Activated CD4-positive, alpha-beta T cell treated with anti-CD3 and anti-CD28 coated beads for 24 hours (primary cell): Measurements from ENCODE around the gene IGSF8.

Source experiments
- DNase-seq, 2 donors: peaks; one replicate each; pipeline ENCODE4 v3.0.0-alpha.2; 2020; ENCODE audit warnings: low read depth in 2 of 2

IGSF8 gene

DNA sequence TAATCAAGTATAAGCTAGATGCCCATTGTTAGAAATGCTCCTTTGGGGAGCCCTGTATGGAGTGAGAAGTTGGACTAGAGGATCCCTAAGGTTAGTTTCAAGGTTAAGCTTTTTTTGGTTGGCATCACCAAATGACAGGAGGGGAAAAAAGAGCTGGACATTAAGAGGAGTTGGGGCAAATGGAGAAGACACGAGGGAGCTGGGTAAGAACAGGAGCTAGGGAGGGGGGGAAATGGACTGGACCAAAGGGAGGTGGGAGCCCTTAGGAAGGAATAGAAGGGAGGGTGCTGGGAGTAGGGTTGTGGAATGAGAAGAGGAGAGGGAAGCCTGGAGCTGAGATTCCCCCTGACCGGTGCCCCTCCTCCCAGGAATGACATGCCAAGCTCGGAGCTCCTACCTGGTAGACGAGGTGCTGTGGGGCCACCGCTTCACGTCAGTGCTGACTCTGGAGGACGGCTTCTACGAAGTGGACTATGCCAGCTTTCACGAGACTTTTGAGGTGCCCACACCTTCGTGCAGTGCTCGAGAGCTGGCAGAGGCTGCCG is 11.2 kb downstream of the IGSF8 start:
- DNase-seq: no peak

DNA sequence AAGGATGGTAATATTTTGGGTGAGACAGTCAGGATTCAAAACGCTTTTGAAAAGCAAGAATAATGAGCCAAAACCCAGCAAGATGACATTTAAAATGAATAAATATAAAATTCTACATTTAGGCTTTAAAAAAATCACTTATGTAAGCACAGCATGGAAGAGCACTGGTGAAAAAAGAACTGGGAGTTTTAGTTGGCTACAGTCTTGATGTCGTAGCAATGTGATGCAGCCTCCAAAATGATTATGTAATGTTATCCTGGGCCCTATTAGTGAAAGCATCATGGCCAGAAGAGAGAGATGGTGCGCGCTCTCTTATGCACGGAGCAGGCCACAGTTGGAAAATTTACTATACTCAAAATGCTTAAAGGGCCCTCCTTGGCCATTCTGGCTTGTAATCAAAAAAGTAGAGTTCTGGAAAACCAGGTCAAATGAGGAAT is 11.9 kb downstream of the IGSF8 start:
- DNase-seq: no peak

DNA sequence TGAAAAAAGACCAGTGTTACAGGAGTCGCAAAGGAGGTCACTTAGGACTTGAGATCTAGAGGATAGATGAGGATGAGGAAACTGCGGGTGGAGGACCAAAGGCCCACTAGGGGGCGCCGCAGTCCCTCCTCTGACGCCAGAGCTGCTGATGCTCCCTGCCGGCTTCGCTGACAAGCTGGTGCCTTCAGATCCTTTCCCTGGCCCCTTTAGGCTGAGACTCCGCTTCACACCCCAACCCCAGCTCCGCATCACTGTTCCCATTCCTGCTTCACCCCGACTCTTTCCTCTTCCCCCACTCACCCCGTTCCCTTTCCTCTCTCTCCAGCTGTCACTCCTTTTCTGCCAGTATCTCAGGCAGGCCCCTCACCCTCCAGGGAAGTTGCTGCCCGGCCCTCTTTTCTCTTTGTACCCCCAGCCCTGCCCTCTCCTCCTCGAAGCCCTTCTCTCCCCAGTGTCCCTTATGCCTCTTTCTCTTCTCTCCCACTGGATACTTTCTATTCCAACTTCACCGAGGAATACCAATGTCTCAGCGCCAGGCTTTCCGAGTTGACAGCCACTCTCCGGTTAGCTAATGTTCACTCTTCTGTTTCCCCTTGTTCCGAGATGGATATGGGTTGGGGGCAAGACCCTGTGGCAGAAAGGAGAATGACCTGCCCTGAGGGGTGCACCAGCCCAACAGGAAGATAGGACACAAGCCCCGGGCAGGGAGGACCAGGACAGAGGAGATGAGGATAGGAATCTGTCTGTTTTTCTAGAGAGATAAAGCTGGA is 12.5 kb downstream of the IGSF8 start:
- DNase-seq: peak; percentile 64 to 76

DNA sequence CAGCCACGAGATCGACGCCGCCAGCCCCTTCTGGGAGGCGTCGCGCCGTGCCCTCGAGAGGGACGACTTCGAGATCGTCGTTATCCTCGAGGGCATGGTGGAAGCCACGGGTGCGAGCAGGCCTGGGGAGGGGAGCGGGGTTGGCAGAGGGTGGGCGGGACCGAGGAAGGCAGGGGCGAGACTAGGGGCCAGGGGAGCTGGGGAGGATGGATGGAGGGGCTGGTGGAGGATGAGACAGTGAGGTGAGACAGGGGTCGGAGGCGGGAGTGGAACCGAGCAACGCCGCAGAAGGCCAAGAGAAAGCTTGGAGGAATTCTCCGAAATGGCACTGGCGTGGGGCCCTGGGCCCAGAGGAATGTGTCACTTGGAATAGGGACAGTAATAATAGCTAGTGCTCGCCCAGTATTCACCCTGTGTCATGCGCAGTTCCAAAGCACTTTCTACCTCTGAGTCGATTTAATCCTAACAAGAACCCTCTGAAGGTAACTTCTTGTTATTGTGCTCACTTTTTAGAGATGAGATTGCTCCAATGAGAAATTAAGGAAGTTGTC is 13.6 kb downstream of the IGSF8 start:
- no peak for DNase-seq

DNA sequence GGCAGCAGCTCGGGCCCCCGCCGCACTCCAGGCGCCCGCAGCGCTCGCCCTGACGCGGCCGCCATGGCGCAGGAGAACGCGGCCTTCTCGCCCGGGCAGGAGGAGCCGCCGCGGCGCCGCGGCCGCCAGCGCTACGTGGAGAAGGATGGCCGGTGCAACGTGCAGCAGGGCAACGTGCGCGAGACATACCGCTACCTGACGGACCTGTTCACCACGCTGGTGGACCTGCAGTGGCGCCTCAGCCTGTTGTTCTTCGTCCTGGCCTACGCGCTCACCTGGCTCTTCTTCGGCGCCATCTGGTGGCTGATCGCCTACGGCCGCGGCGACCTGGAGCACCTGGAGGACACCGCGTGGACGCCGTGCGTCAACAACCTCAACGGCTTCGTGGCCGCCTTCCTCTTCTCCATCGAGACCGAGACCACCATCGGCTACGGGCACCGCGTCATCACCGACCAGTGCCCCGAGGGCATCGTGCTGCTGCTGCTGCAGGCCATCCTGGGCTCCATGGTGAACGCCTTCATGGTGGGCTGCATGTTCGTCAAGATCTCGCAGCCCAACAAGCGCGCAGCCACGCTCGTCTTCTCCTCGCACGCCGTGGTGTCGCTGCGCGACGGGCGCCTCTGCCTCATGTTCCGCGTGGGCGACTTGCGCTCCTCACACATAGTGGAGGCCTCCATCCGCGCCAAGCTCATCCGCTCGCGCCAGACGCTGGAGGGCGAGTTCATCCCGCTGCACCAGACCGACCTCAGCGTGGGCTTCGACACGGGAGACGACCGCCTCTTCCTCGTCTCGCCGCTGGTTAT is 14.2 kb downstream of the IGSF8 start:
- peak; percentile 65 to 68 for DNase-seq

DNA sequence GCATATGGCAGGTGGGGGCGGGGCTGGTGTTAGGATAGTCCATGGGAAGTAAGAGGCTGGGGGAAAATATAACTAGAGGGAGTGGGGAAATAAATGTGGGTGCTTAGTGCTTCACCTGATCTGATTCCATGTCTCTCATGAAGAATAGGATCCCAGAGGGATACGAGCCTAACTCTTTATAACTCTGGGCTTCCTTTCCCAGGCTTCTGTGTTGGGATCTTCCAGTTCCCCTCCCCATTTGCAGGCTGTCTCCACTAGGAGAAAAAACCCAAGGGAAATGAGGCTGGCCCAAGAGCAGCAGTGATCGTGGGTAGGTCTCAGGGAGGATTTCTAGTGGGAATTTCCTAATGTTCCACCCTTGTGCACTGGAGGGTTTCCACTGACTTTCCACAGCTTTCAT is 15.5 kb downstream of the IGSF8 start:
- DNase-seq: no peak

DNA sequence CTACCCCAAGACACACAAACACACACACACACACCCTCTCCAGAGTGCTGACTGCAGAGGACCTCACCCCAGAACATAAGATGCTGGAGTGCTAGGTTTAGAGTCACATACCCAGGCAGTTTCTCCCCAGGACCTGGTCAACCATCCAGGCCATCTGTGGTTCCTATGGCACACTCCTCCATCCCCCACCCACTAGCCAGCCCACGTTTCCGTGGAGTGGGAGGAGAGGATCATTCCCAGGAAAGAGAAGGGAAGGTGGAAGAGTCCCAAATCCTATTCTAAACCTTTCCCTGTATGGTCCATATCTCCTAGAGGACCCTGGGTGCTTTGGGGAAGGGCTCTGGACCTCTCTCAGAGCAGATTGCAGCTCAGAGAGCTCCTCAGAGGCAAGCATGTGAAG is 15.9 kb downstream of the IGSF8 start:
- DNase-seq: no peak

DNA sequence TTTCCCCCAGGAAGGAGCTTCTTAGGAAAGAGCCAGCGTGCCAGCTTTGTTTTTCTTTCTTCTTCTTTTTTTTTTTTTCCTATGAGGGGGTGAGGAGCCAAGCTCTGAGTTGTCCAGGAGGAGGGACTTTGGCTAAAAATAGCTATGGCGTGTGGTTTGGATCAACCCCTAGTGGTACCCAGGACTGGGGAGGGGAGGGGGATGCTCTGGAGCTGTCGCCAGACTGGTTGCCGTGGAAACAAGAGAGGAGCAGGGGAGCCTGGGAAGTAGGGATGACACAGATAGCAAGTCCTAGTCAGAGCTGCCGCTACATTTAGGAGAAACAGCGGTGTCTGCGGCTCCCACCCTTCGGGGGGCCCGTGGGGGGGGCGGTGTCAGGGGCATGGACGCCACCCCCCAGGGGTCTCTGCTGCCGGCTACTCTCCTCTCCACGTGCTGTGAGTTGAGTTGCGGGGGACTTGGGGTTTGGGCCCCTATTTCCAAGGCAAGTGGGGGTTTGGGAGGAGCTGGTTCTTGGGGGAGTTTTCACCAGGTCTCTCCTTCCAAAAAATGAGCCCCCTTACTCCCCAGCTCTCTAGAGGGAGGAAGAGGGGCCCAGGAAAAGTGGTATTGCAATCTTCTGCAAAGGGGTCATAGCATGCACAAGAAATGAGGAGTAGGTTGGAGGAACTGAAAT is 17.0 kb downstream of the IGSF8 start, which contains the start of gene KCNJ9:
KCNJ9 (plus strand) TSS at position 278 of the 676 bp plus-strand sequence. CDS start 2,493 bp downstream, outside the sequence.
- DNase-seq: no peak

DNA sequence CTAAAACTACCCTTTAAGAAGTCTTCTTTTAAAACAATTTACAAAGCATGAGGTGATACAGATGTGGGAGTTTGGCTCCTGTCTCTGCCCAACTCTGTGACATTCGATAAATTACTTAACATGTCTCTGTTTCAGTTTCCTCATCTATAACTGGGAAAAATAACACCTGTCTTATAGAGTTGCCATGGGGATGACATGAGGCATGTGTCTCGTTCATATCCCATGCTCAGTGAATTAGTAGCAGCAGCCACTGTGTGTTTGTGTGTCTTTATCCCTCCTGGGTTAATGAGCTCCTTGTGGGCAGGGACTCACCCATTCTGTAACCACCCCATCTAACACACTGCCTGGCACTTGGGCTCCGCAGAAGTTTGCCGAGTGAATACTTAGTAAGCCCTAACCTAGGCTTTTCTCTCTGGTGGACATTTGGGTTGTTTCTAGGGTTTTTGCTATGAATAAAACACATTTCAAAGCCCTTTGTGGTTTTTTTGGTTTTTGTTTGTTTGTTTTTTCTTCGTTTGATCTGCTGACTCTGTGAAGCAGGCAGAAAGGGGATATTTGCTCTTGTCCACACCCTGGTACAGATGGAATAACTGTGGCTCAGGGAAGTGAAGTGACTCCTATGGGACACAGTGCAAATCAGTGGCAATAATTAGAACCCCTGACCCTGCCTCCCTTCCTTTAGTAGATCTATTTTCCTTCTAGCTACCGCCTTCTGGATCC is 17.9 kb downstream of the IGSF8 start:
- no peak for DNase-seq

DNA sequence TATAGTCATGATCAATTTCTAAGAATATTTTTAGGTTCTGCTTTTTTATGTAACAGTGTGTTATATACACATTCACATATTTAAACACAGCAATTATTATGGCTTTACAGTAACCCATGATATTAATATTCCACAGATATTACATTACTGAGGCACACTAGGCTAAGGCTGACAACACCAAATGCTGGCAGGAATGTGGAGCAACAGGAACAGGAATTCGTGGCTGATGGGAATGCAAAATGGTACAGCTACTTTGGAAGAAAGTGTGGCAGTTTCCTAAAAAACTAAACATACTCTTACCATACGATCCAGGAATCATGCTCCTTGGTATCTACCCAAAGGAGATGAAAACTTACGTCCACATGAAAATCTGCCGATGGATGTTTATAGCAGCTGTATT is 19.0 kb downstream of the IGSF8 start:
- no peak for DNase-seq

DNA sequence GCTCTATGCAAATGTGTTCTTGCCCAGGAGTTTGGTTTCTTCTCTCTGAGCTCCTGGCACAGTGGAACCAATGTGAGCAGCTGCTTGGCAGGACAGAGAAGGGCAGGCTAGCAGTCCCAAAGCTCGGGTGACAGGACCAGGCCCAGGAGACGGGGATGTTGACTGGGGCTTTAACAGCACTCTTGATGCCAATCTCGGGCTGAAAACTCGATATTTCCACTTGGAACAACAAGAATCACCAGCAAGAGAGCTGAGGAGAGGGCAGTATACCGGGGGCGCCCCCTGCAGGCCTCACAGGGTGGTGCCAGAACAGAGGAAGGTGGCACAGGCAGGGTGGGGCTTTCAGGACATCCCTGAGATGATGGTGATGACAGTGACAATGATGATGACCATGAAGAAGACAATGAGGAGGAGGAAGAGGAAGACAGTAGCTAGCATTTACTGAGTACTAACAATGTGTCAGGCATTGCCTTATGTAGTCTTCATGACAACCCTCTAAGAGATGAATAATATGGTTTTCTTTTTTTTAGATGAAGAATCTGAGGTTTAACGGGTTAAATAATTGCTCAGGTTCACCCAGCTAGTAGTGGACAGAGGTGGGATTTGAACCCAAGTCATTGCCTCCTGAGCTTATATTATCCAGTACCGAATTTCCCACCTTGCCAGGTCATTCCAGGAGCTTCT is 19.8 kb downstream of the IGSF8 start:
- DNase-seq: peak; percentile 38 to 46

DNA sequence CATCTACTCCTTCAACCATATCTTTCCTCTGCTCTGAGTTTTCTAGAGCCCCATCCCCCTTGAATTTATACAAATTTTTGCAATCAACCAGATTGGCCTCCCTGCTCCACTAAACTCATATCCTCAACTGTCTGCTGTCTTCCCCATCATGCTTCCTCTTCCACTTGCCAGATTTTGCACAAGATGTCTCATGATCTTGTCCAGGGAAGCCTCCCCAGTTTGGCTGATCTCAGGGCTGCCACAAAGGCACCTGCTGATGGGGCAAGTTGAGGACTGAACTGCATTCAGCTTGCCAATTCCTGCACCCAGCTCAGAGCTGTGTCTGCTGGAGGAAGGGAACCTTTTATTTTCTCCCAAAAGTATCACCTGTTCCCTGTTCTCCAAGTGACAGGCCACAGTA is 20.9 kb downstream of the IGSF8 start:
- DNase-seq: no peak

DNA sequence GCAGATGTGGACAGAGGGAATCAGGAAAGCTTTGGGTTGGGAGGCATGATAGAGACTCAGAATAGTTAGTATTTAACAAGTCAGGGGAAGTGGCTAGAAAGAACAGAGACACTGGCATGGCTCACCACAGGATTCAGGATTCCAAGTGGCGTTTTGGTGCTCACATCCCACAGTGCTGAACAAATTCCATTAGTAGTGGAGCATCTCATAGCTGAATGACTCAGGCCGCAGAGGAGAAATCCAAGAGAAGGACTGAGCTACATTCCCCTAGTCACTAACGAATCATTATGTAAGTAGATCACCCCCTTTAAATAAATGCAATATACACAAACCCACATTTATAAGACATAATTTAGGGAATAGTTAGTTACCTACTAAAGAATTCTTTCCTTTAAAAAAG is 22.1 kb downstream of the IGSF8 start:
- DNase-seq: no peak

DNA sequence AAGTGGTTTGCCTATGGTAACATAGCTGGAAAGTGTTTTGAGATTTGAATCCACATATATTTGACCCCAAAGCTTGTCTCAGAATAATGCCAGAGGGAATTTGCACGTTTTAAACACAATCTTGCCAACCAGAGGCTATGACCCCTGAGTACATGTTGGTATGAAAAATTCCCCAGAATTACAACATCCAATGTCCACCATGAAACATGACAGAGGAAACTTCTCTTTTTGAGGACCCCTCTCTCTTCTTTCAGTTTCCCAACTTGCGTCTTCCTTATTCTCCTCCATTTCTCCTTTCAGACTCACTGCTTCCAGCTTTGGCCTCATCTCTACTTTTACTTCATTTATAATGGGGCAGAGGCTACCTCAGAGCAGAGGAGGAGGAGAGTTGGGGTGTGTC is 22.6 kb downstream of the IGSF8 start:
- DNase-seq: no peak

DNA sequence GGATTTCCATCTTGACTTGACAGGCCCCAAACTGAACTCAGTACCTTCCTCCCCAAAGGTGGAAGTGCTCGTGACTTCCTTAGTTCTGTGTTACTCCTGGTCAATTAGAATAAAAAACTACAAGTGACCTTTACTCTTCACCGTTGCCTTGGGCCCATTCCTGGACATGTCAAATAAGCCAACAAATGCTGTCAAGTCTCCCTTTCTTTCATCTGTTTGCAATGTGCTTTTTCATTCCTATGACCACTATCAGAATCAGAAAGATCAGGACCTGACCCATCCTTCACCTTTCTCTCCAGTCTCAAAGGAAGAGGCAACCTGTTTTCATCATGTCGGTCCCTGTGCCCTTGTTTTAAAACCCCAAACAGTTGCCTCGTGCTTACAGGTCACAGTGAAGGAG is 23.6 kb downstream of the IGSF8 start:
- DNase-seq: no peak

DNA sequence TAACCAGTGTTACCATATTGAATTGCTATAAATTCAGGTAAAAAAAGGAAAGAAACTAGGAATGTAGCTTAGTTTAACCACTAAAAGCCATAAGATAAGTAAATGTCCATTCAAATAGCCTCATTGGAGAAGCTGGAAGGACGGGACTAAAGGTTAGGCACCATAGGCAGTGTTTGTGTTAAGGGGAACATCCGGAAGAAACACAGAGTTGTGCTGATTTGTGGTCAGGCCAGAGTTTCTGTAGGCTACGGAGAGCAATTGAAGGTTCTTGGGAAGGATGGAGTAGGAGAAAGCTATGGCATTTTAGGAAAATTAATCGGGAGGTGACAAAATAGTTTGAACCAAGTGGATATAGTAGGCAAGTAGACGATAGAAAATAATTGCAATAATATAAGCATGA is 27.1 kb downstream of the IGSF8 start:
- DNase-seq: no peak

DNA sequence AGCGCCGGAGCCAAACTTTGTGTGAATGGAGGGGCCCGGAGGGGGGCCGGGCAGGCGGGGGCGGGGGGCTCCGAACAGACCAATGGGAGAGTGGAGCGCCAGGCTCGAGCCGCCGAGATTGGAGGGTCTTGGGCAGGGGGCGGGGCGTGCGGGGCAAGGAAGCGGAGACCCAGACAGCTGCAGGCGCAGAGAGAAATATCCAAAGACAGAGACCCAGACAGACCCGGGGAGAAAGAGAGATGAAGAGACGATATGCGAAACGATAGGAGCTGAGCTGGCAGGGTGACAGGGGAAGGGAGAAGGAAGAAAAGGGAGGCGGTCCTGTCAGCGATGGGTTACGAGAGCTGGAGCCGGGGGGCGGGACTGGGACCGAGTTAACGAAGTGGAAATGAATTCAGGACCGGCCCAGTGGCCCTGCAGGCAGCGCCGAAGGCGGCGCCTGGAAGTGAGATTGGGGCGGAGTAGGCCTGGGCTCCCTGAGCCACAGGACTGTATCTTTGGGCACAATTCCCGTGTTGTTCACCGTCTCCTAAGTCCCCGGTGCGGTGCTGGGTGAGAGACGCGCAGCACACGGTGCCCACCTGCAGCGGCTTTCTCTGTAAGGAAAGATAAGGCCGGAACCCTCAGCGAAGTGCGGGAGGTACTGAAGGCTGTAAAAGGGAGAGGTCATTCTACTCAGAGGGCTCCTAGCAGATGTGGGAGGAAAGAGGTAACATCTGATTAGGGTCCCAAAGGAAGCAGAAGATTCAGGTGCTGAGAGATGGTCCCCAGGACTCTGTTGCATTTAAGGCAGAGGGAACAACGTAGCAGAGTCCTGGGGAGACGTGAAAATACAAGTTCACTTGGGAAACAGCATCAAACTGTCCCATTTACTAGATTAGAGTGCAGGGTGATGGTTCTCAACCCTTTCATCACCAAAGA is 27.9 kb downstream of the IGSF8 start:
- peak; percentile 40 to 44 for DNase-seq

DNA sequence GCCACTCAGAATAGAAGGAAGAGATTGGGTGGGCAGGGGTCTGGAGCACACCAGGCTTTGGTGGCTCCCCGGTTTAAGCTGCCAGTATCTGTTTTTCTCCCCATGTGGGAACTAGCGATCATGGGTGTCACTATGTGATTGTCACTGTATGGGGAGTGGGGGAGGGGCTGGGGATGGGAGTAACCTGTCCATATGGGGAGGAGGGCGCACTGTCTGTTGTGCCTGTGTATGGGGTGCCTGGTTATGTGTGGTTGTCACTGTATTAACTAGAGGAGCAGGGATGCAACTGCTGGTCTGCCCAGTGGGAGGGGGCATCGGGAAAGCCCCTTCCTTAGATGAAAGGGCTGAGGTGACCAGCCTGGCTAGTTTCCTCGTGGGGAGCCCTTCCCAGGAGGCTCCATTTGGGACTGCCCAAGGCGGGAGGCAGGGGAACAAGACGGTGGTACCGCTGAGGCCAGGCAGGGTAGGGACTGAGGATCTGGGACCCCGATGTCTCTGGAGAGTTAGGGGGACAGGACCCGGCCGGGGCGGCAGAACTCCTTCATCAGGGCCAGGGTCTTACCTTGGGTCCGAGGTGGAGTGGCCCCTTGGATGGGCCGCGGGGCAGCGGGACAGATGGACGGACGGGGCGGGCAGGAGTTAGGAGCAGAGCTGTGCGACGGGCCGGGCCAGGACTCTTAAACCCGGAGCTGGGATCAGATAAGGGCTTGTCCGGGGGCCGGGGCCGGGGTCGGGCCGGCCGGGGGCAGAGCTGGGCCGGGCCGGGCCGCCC is 28.8 kb downstream of the IGSF8 start, which contains the start of gene KCNJ10:
KCNJ10 (minus strand) TSS at position 701 of the 772 bp plus-strand sequence. CDS start 27,628 bp downstream, outside the sequence.
- no peak for DNase-seq

DNA sequence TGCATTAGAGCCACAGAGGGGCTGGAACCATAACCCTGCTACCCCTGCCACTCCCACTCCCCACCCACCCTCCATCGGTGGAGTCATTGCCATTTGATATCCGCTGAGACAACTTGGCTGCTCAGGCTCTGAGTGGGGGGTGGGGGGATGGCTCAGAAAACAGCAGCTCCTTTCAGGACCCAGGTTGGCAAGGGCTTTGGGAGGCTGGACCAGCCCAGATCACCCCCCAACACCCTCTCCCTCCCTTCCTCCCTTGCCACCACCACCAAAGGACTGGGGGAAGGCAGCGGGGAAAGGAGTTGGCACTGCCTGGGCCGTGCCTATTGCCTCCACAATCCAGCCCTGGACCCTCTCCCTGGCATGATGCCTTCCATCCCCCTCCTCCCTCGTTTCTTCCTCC is 30.2 kb downstream of the IGSF8 start:
- no peak for DNase-seq
